GM10266 (cell line): ENCODE results near the gene DYNLRB2.

ENCODE experiments used
- DNase-seq: peaks from one replicate; pipeline ENCODE4 v3.0.0; 2012; ENCODE audit errors: extremely low spot score
- TF ChIP-seq, protein P1 (sequence below): IDR thresholded peaks from 2 replicates; pipeline ENCODE4 v1.5.1; 2012; ENCODE audit warnings: mild to moderate bottlenecking, low read depth; ENCODE audit not compliant: control insufficient read depth, insufficient read depth; ENCODE audit errors: missing control alignments

DYNLRB2 gene

DNA sequence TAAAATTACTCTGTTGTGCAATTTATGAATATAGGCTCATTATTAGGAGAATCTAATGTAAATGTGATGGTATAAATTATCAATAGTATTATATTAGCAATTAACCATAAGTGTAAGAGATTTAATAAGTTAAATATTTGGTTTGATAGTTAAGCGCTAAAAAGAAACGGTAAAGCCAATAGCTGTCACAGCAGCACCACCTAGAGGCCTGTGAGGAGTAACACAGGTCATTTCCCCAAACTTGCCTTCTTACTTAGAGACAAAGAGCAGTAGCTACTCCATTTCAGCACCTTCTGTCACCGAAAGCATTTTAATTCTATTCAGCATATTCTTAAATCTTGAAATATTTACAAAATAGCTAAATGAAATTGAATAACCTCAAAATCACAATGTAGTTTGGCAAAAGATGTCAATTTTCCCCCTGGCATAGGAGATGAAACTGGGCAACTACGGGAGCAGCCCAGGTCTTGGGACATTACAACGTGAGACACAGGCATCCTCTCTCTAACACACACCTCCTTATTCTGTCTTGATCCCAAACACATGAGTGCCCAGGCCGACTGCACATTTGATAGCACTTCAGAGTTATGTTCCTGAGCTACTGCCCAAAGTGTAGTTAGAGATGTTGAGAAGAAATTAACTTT, 14.3 kb upstream of the DYNLRB2 start:
- TF ChIP-seq, protein P1, sequence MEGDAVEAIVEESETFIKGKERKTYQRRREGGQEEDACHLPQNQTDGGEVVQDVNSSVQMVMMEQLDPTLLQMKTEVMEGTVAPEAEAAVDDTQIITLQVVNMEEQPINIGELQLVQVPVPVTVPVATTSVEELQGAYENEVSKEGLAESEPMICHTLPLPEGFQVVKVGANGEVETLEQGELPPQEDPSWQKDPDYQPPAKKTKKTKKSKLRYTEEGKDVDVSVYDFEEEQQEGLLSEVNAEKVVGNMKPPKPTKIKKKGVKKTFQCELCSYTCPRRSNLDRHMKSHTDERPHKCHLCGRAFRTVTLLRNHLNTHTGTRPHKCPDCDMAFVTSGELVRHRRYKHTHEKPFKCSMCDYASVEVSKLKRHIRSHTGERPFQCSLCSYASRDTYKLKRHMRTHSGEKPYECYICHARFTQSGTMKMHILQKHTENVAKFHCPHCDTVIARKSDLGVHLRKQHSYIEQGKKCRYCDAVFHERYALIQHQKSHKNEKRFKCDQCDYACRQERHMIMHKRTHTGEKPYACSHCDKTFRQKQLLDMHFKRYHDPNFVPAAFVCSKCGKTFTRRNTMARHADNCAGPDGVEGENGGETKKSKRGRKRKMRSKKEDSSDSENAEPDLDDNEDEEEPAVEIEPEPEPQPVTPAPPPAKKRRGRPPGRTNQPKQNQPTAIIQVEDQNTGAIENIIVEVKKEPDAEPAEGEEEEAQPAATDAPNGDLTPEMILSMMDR: peak; percentile 79
- peak; percentile 38 for DNase-seq

DNA sequence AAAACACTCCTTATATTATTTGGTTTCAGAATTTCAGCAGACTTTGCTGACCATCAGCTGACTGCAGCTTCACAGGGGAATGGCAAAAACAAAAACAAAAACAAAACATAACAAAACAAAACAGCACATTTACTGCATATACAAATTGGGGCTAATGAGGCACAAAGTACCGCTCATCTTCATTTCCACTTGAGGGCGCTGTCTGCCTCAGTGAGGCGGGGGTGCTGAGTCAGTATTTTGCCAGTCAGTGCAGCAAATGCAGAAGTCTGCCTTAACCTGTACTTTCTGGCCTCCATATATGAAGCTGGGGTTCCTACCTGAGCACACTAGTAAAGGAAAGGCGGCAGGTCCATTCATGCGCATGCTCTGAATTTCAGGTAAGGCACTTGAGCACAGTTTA, 13.5 kb upstream of the DYNLRB2 start:
- TF ChIP-seq, protein P1: peak; percentile 74
- DNase-seq: peak; percentile 53

DNA sequence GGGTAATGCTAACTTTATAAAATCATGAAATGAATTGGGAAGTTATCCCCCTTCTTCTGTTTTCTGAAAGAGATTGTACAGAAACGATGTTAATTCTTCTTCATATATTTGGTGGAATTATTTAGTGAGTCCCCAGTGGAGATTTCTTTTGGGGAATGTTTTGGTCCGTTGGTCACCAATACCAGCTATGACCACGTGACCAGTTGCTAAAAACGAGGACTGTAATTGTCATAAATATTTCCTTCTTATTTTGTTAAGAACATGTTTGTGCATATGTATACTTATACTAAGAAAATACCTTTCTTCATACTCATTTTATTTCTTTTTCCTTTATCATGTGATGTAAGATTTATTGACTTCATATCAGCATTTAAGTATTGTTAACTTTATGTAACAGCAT, 10.3 kb upstream of the DYNLRB2 start:
- no peak for DNase-seq
- TF ChIP-seq, protein P1: no peak

DNA sequence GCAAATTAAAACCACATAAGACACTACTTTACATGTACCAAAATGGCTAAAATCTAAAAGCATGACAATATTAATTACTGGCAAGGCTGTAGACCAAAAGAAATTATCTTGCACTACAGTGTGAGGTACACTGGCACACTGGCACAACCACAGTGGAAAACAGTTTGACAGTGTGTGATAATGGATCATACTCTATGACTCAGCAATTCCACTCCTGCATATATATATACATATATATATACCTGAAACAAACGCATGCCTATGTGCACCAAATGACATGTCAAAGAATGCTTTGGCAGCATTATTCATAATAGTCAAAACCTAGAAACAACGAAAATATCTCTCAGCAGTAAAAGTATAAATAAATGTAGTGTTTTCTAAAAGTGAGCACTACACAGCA, 4.6 kb upstream of the DYNLRB2 start:
- DNase-seq: no peak

DNA sequence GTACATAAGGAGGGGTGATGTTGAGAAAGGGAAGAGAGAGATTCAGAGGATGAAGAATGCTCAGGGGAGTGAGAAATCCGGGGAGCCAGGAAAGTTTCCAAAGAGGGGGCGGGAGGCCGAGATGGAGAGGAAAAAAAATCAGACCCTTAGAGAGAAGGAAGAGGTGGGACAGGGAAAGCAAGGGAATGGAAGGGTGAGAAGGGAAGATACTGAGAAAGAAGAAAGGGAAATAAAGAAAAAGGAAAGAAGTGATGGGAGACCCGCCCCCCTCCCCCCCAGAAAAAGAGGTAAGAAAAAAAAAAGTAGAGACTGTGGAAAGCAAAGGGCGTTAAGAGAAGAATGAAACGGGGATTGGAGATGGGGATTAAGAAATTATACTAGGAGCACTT, 507 bp downstream of the DYNLRB2 start:
- TF ChIP-seq, protein P1: no peak
- DNase-seq: no peak

More for the DNA sequence above, 4.6 kb upstream of the DYNLRB2 start:
- TF ChIP-seq, protein P1: no peak

DNA sequence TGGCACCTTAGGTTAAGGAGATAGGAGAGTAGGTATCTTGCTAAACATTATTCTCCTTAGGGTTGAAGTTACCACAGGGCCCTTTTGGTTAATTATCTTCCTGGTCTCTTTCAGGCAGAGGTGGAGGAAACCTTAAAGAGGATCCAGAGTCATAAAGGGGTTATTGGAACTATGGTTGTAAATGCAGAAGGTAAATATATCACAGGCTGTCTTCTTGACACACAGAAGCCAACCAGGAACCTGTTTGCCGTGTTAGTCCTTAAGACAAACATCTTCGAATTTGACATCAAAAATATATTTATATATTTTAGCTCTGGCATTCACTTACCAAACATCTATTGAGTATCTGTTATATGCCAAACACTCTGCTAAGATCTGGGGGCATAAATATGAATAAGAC, 2.4 kb downstream of the DYNLRB2 start:
- TF ChIP-seq, protein P1: no peak
- no peak for DNase-seq

DNA sequence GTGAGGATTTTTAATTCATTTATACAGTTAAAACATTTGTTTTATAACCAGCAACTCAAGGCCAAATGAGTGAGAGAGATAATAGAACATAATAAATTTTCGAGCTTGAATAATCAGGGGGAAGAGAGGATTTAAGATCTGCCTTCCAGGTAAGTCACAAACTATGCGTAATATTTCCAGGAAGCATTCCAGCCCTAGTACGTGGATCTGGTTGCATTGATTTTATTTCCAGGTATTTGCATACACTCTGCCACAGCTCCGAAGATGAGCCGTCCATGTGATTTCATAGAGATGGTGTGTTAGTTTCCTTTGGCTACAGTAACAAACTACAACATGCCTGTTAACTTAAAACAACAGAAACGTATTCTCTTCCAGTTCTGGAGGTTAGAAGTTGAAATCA, 3.5 kb downstream of the DYNLRB2 start:
- TF ChIP-seq, protein P1: no peak

More for the DNA sequence above, 3.5 kb downstream of the DYNLRB2 start:
- no peak for DNase-seq
